K562 (cell line): ENCODE results near the gene CCDC9B. TPM values are rescaled to one million over a fixed set of nuclear protein-coding genes. Genes with fewer than 3 reads are reported as not detected.

ENCODE experiments used
- BRF2 ChIP-seq: IDR thresholded peaks from 3 replicates; pipeline ENCODE4 v1.6.1; 2011; ENCODE audit warnings: borderline replicate concordance, mild to moderate bottlenecking; ENCODE audit not compliant: insufficient read length, insufficient read depth
- CBFA2T2 ChIP-seq: fragments of 450-650 bp; conservative IDR thresholded peaks from 2 replicates; pipeline ENCODE4 v1.6.1; 2017; ENCODE audit warnings: mild to moderate bottlenecking
- MLLT1 ChIP-seq, 2 experiments: fragments of 450-650 bp; IDR thresholded peaks; 2 replicates each; pipeline ENCODE4 v1.6.1; 2016
- MTF1 ChIP-seq: fragments of 250-450 bp; sonication (Bioruptor Pico); IDR thresholded peaks from 2 replicates; pipeline ENCODE4 v1.9.0; 2021; ENCODE audit warnings: moderate library complexity, mild to moderate bottlenecking, inconsistent platforms, borderline replicate concordance
- NFE2L1 ChIP-seq: fragments of 450-650 bp; IDR thresholded peaks from 2 replicates; pipeline ENCODE4 v1.6.1; 2016; ENCODE audit warnings: missing genetic modification characterization, low read depth, mild to moderate bottlenecking, missing compliant biosample characterization, moderate library complexity, borderline replicate concordance
- NR1H2 ChIP-seq: sonication (generic); formaldehyde crosslinking; IDR thresholded peaks from 2 replicates; pipeline ENCODE4 v1.4.0; 2020; ENCODE audit warnings: mild to moderate bottlenecking, missing genetic modification reagents
- NR2C2 ChIP-seq, 2 experiments: fragments of 200-800 bp in 1 of 2; sonication (Bioruptor generic) in 1 of 2; sonication (generic) in 1 of 2; formaldehyde crosslinking in 1 of 2; IDR thresholded peaks; 2 replicates each; pipeline versions ENCODE4 v1.6.1 to v1.8.0; 2016 to 2022; ENCODE audit warnings: mild to moderate bottlenecking in 1 of 2, missing compliant biosample characterization in 1 of 2, missing genetic modification characterization in 1 of 2, missing genetic modification reagents in 1 of 2
- NR4A1 ChIP-seq, 2 experiments: fragments of 250-450 bp in 1 of 2; fragments of 450-650 bp in 1 of 2; sonication (Bioruptor Pico) in 1 of 2; IDR thresholded peaks; 2 replicates each; pipeline versions ENCODE4 v1.4.0 to v1.6.1; 2016 to 2020; ENCODE audit warnings: mild to moderate bottlenecking in 2 of 2, missing compliant biosample characterization in 1 of 2, missing genetic modification characterization in 1 of 2, moderate library complexity in 1 of 2
- PCBP2 ChIP-seq: fragments of 200-400 bp; formaldehyde crosslinking; IDR thresholded peaks from 2 replicates; pipeline ENCODE4 v1.6.1; 2018; ENCODE audit warnings: low read length, low read depth, mild to moderate bottlenecking, moderate library complexity; ENCODE audit not compliant: poor library complexity, severe bottlenecking
- SLC30A9 ChIP-seq: fragments of 250-450 bp; sonication (Bioruptor Pico); IDR thresholded peaks from 2 replicates; pipeline ENCODE4 v1.8.0; 2022; ENCODE audit warnings: mild to moderate bottlenecking, moderate library complexity
- SRSF3 ChIP-seq: fragments of 200-400 bp; formaldehyde crosslinking; IDR thresholded peaks from 2 replicates; pipeline ENCODE4 v1.6.1; 2016; ENCODE audit warnings: mild to moderate bottlenecking, low read length, moderate library complexity; ENCODE audit not compliant: insufficient read depth
- STAT6 ChIP-seq: sonication (generic); formaldehyde crosslinking; IDR thresholded peaks from 2 replicates; pipeline ENCODE4 v1.8.1; 2023; ENCODE audit warnings: mild to moderate bottlenecking, missing genetic modification reagents
- TCFL5 ChIP-seq: fragments of 250-450 bp; sonication (Bioruptor Pico); conservative IDR thresholded peaks from 2 replicates; pipeline ENCODE4 v1.6.1; 2021; ENCODE audit warnings: mild to moderate bottlenecking, moderate library complexity, matching md5 sums
- TFE3 ChIP-seq: fragments of 450-650 bp; formaldehyde crosslinking; IDR thresholded peaks from 2 replicates; pipeline ENCODE4 v1.4.0; 2020; ENCODE audit warnings: mild to moderate bottlenecking, mixed read lengths
- TGIF2 ChIP-seq: sonication (generic); formaldehyde crosslinking; IDR thresholded peaks from 2 replicates; pipeline ENCODE4 v1.8.1; 2022; ENCODE audit warnings: mild to moderate bottlenecking, missing genetic modification reagents, moderate library complexity
- XRCC5 ChIP-seq: fragments of 200-400 bp; formaldehyde crosslinking; IDR thresholded peaks from 2 replicates; pipeline ENCODE4 v1.6.1; 2017; ENCODE audit warnings: low read depth, mild to moderate bottlenecking, low read length
- ZBTB33 ChIP-seq: sonication (generic); formaldehyde crosslinking; IDR thresholded peaks from 2 replicates; pipeline ENCODE4 v1.8.1; 2023; ENCODE audit warnings: mild to moderate bottlenecking, missing genetic modification reagents
- polyA plus RNA-seq, 8 experiments: library from polyadenylated mRNA; depleted of rRNA in 4 of 8; stranded (reverse) in 5 of 8; unstranded in 3 of 8; fragments of >200 nt; fragmentation: Nextera tagmentation in 2 of 8; fragmentation: Illumina TruSeq in 1 of 8; extraction: Ambion mirVana in 2 of 8; extraction: Trizol in 1 of 8; gene quantifications; 2 replicates each; pipeline versions ENCODE4 v1.2.1 to v1.2.3, GENCODE V29; 2011 to 2014; ENCODE audit warnings: inconsistent platforms in 1 of 8, missing spikeins in 1 of 8
- total RNA-seq, 7 experiments: library from RNA; depleted of rRNA in 6 of 7; stranded (reverse); fragments of >200 nt in 6 of 7; fragmentation: Illumina TruSeq in 2 of 7; extraction: Trizol in 2 of 7; gene quantifications; 2 replicates each; pipeline versions ENCODE4 v1.2.1 to v1.2.3, GENCODE V29; 2011 to 2021; ENCODE audit warnings: low replicate concordance in 1 of 7

CCDC9B gene
- total and polyA plus RNA-seq, 9 of the 15 experiments (the other 6 are each of a cell fraction or from before 2014, with no cell fraction given): 0.01 to 0.47 (median 0.15) TPM; not detected in 1

GRCh38 chr15:40330368-40330836 is 10.3 kb downstream of the CCDC9B start (continued):
- TF ChIP-seq SRSF3 (no peak), MTF1 (CRISPR knock-in tag) (no peak), NR2C2 (CRISPR knock-in tag; IDR thresholded peaks at IDR 0.05) (0 out of 2 replicates have a peak, but pooled peaks have one; percentile 32), NR2C2 (tag; IDR thresholded peaks at IDR 0.05) (no peak; the same call in 1 of the 2 replicates), TFE3 (no peak), MLLT1 (IDR thresholded peaks at IDR 0.05) (peak in 1 of 2 experiments; percentile 80; a peak in 2 of 4 replicates), NFE2L1 (tag) (no peak), SLC30A9 (CRISPR knock-in tag) (no peak), BRF2 (no peak), CBFA2T2 (peak; percentile 77), NR1H2 (no peak), PCBP2 (no peak), ZBTB33 (CRISPR knock-in tag) (no peak), STAT6 (CRISPR knock-in tag) (no peak), TGIF2 (CRISPR knock-in tag) (no peak), XRCC5 (no peak), TCFL5 (CRISPR knock-in tag) (no peak), NR4A1 (CRISPR knock-in tag; IDR thresholded peaks at IDR 0.05) (no peak), NR4A1 (tag; IDR thresholded peaks at IDR 0.05) (no peak; the same call in 1 of the 2 replicates)
